Transverse colon (tissue), 4 donors: ENCODE data around the gene OR4F6. TPM values are rescaled to one million over a fixed set of nuclear protein-coding genes. Genes with fewer than 3 reads are reported as not detected.
"Not testable (repeated sequence)": the region's sequence is repeated elsewhere in the genome, so short reads cannot be mapped to it uniquely, and the experiment has no call there.

ENCODE experiments used
- DNase-seq: peaks from one replicate; pipeline ENCODE4 v3.0.0-alpha.2; 2019
- H3K27ac ChIP-seq, 4 donors: fragments of 200-600 bp; sonication (generic); 2 replicates each; pipeline ENCODE4 v1.5.1; 2016 to 2018; ENCODE audit warnings: inconsistent platforms in 4 of 4
- H3K27me3 ChIP-seq: fragments of 200-600 bp; sonication (generic); 2 replicates; pipeline ENCODE4 v1.5.1; 2017; ENCODE audit warnings: inconsistent platforms
- H3K36me3 ChIP-seq, 4 donors: fragments of 200-600 bp; sonication (generic); 2 replicates each; pipeline ENCODE4 v1.5.1; 2017 to 2019; ENCODE audit warnings: inconsistent platforms in 4 of 4
- H3K4me1 ChIP-seq, 4 donors: fragments of 200-600 bp; sonication (generic); 2 replicates each; pipeline ENCODE4 v1.5.1; 2017 to 2020; ENCODE audit warnings: inconsistent platforms in 4 of 4
- H3K4me3 ChIP-seq, 4 donors: fragments of 200-600 bp; sonication (generic); 1 replicate in 1 of 4; 2 replicates in 3 of 4; pipeline versions ENCODE4 v1.5.1 to v1.6.1; 2017 to 2019; ENCODE audit warnings: inconsistent platforms in 4 of 4
- H3K9me3 ChIP-seq, 2 donors: fragments of 200-600 bp; sonication (generic); 2 replicates each; pipeline ENCODE4 v1.5.1; 2017 to 2019; ENCODE audit warnings: inconsistent platforms in 2 of 2
- CTCF ChIP-seq, 5 experiments: fragments of 200-600 bp in 3 of 5; fragments of 450-650 bp in 2 of 5; sonication (generic) in 3 of 5; IDR thresholded peaks; 1 replicate in 2 of 5; 2 replicates in 3 of 5; pipeline ENCODE4 v1.5.1; 2016 to 2017; ENCODE audit warnings: antibody characterized with exemption in 5 of 5, inconsistent platforms in 3 of 5, mild to moderate bottlenecking in 2 of 5, moderate library complexity in 1 of 5
- EP300 ChIP-seq: sonication (generic); formaldehyde crosslinking; IDR thresholded peaks from one replicate; pipeline ENCODE4 v1.6.1; 2017; ENCODE audit warnings: antibody characterized with exemption, low read depth
- POLR2A ChIP-seq: fragments of 450-650 bp; IDR thresholded peaks from one replicate; pipeline ENCODE4 v1.6.1; 2016; ENCODE audit warnings: antibody characterized with exemption, mild to moderate bottlenecking, moderate library complexity
- POLR2AphosphoS5 ChIP-seq, 3 donors: sonication (generic); formaldehyde crosslinking; IDR thresholded peaks; one replicate each; pipeline ENCODE4 v1.6.1; 2016; ENCODE audit warnings: antibody characterized with exemption in 3 of 3
- WGBS, 2 donors: methylation state at CpG; one replicate each; pipeline ENCODE4 v1.1.5; 2018; ENCODE audit warnings: low coverage in 1 of 2; 5-methylcytosine and 5-hydroxymethylcytosine counted together
- in situ Hi-C, 4 donors: fragments of 200-750 bp; cut with MboI; loops; one replicate each; pipeline versions ENCODE4 v1.15.0 to v1.15.1; 2017; ENCODE audit warnings: low sequenced_read_pairs in 3 of 4, low pct_ligation_motif_present in 1 of 4, low pct_unique_long_range_greater_than_20kb in 1 of 4
- intact Hi-C: fragments of 100-400 bp; cut with DNase I; formaldehyde crosslinking; loops from one replicate; pipeline ENCODE4 v1.15.1; 2023; ENCODE audit warnings: low total_unique reads
- total RNA-seq, 4 donors: library from RNA; depleted of rRNA; stranded (reverse); fragments of >200 nt; gene quantifications; one replicate each; pipeline ENCODE4 v1.1.0, GENCODE V29; 2016

The OR4F6 gene, protein sequence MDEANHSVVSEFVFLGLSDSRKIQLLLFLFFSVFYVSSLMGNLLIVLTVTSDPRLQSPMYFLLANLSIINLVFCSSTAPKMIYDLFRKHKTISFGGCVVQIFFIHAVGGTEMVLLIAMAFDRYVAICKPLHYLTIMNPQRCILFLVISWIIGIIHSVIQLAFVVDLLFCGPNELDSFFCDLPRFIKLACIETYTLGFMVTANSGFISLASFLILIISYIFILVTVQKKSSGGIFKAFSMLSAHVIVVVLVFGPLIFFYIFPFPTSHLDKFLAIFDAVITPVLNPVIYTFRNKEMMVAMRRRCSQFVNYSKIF
- total RNA-seq = not detected

DNA sequence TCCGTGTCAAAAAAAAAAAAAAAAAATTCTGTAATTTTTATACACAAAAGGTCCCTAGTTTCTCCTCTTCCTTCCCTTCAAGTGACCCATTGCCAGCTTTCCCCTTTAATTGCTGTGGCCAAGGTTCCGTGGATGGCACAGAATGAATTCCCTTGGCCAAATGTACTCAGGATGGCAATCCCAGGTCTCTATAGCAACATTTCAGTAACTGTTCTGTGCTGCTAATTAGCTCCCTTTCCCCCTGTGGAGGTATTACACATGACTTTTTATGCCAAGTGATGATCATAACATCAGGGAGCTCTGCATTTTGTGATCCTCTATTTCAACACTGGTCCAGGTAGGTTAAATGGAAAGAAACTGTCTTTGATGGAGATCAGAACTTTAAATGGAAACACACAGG lies at the start of gene OR4F6:
Gene OR4F6 (plus strand): TSS at position 301 of the 400 bp plus-strand sequence. CDS start 2,211 bp downstream, outside the sequence.
- peaks cover 7% of the 10 kb centered on the region for H3K27me3 ChIP-seq
- in situ Hi-C loops = no loop called here
- no peak within 1 kb of the TSS for H3K27ac ChIP-seq
- H3K4me3 ChIP-seq = no peak within 1 kb of the TSS
- intact Hi-C loops = no loop called here
- TF ChIP-seq CTCF (IDR thresholded peaks at IDR 0.05) = no peak
- TF ChIP-seq POLR2A = no peak
- TF ChIP-seq POLR2AphosphoS5 (IDR thresholded peaks at IDR 0.05) = no peak
- no peak for TF ChIP-seq EP300
- H3K9me3 ChIP-seq = no peaks in the 10 kb centered on the region
- H3K36me3 ChIP-seq = no peaks in the 10 kb centered on the region
- WGBS, 2 donors = 60 to 84% methylated on average over 2 of the region's 2 CpGs
- no peaks in the 10 kb centered on the region for H3K4me1 ChIP-seq
- DNase-seq = no peak

GRCh38 chr15:101764669-101765339 lies 38.5 kb upstream of the OR4F6 start:
- H3K27ac ChIP-seq, H3K4me1 ChIP-seq, H3K36me3 ChIP-seq, H3K4me3 ChIP-seq, H3K9me3 ChIP-seq, DNase-seq, H3K27me3 ChIP-seq, intact Hi-C loops: not testable (repeated sequence)
- in situ Hi-C loops = loop anchor here in 1 of 4 donors (10.0 kb wide), 1 partner anchor 1970 kb away; no protein-coding TSS in a partner anchor
- WGBS, 2 donors = 94% methylated on average over 22 of the region's 23 CpGs; no CpG with 5 or more reads in 1 of the 2 donors

DNA sequence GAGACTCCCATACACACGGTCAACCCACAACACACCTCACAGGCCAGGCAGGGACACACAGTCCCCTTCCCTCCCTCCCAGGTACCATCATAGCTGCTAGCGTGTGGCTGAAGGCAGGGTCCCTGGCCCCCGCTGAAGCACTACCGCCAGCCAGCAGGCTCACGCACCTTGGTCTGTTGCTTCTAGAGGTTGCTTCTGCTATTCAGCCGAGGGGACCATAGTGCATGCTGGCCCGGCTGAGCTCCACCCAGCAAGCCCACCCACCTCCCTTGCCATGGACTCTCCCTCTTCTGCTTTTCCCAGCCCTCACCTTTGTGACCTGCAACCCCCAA lies 38.0 kb upstream of the OR4F6 start:
- in situ Hi-C loops = loop anchor here in 1 of 4 donors (10.0 kb wide), 1 partner anchor 1971 kb away; no protein-coding TSS in a partner anchor
- intact Hi-C loops, H3K4me3 ChIP-seq, DNase-seq, H3K4me1 ChIP-seq, H3K9me3 ChIP-seq, H3K27me3 ChIP-seq, H3K27ac ChIP-seq, H3K36me3 ChIP-seq: not testable (repeated sequence)
- WGBS, 2 donors = 90% methylated on average over 7 of the region's 7 CpGs; no CpG with 5 or more reads in 1 of the 2 donors

GRCh38 chr15:101765772-101766456 lies 37.4 kb upstream of the OR4F6 start:
- no peak for TF ChIP-seq CTCF (IDR thresholded peaks at IDR 0.05)
- no peak for TF ChIP-seq EP300
- TF ChIP-seq POLR2AphosphoS5 (IDR thresholded peaks at IDR 0.05) = no peak
- no peak for TF ChIP-seq POLR2A
- Histone ChIP-seq H3K27ac (no peak overlapping the region), H3K4me3 (no peak overlapping the region), H3K27me3 (no peaks in the 10 kb centered on the region), H3K4me1 (no peaks in the 10 kb centered on the region), H3K9me3 (no peaks in the 10 kb centered on the region), H3K36me3 (no peaks in the 10 kb centered on the region)
- WGBS, 2 donors = 87% methylated on average over 3 to 15 of the region's 15 CpGs
- DNase-seq = no peak
- intact Hi-C loops = no loop called here
- in situ Hi-C loops = loop anchor here in 1 of 4 donors (10.0 kb wide), 1 partner anchor 1971 kb away; no protein-coding TSS in a partner anchor

DNA sequence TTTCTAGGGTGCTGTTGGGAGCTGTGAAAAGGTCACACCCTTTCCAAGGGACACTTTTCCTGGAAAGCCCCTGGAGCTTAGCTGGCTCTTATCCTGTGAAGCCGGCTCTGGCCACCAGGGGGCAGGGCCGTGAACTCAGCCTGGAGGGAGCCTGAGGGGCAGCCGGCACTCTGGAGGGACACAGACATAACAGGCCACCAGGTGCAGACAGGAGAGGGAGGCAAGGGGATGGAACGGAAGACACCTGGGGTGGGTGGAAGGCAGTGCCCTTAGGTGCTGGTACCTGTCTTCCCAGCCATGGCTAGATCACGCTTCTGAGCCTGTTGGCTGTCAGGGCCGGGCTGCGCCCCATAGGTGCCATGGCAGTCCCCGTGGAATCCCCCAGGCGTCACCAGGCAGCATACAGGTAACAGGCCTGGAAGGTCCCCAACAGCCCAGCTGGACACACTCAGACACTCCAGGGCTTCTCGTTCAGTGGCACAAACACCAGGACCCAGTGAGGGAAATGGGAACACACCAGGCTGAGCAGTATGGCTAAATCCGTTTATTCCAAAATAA lies 36.1 kb upstream of the OR4F6 start:
- intact Hi-C loops = not testable (repeated sequence)
- TF ChIP-seq CTCF (IDR thresholded peaks at IDR 0.05) = peak in 3 of 5 experiments; percentile 4 to 43 (median 39)

More for the DNA sequence above, 36.1 kb upstream of the OR4F6 start:
- not testable (repeated sequence) for DNase-seq, H3K4me3 ChIP-seq, H3K9me3 ChIP-seq, H3K27ac ChIP-seq, H3K27me3 ChIP-seq, H3K4me1 ChIP-seq, H3K36me3 ChIP-seq
- in situ Hi-C loops = loop anchor here in 1 of 4 donors (10.0 kb wide), 1 partner anchor 1972 kb away; no protein-coding TSS in a partner anchor
- WGBS, 2 donors = 73% methylated on average over 7 of the region's 11 CpGs; no CpG with 5 or more reads in 1 of the 2 donors
